Measurements from ENCODE around the gene CD226. TPM values are rescaled to one million over a fixed set of nuclear protein-coding genes. Genes with fewer than 3 reads are reported as not detected.
"Not testable (repeated sequence)": the region's sequence is repeated elsewhere in the genome, so short reads cannot be mapped to it uniquely, and the experiment has no call there.

CD226 gene
- total RNA-seq, 1 donor from 2014 or later = 1.0 TPM

GRCh38 chr18:69980982-69981804 is 33.5 kb upstream of the CD226 start:
- Histone ChIP-seq H3K27ac (ENCODE audit: low read depth, low read length) (no peak overlapping the region), H3K4me1 (ENCODE audit: control insufficient read depth in 3 of 3, insufficient read depth in 3 of 3, low read length in 3 of 3) (no peaks in the 10 kb centered on the region), H3K27me3 (ENCODE audit: control insufficient read depth in 3 of 3, insufficient read depth in 3 of 3, low read length in 3 of 3) (no peaks in the 10 kb centered on the region), H3K9ac (ENCODE audit: low read depth in 1 of 3, low read length in 3 of 3) (no peak overlapping the region), H3K9me3 (ENCODE audit: control insufficient read depth in 3 of 3, low read length in 3 of 3) (peaks cover 3 to 6% (median 4%) of the 10 kb centered on the region in 3 donors), H3K4me3 (ENCODE audit: low read length in 3 of 3) (no peak overlapping the region), H3K36me3 (ENCODE audit: control insufficient read depth in 3 of 3, insufficient read depth in 3 of 3, low read length in 3 of 3) (peaks cover 0 to 5% (median 2%) of the 10 kb centered on the region in 3 donors)

DNA sequence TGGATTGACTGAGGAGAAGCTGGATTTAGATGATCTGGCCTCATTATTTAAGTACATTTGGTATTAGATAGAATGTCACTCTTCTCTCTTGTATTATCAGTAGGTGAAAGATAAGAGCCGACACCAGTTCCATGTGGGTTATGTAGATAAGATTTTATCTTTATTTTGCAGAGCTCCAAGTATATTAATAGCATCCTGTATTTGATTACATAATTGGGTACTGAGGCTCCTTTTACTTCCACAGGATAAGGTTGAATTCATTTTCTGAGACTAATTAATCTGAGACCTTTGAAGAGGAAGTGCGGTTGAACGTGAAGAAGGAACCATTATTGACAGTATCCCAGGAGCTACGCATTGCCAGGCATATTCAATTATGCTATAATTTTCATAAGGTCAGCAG is 32.8 kb upstream of the CD226 start:
- peaks cover 3 to 6% (median 4%) of the 10 kb centered on the region in 3 donors for H3K9me3 ChIP-seq (ENCODE audit: control insufficient read depth in 3 of 3, low read length in 3 of 3)
- H3K4me1 ChIP-seq (ENCODE audit: control insufficient read depth in 3 of 3, insufficient read depth in 3 of 3, low read length in 3 of 3) = no peaks in the 10 kb centered on the region
- peaks cover 0 to 5% (median 2%) of the 10 kb centered on the region in 3 donors for H3K36me3 ChIP-seq (ENCODE audit: control insufficient read depth in 3 of 3, insufficient read depth in 3 of 3, low read length in 3 of 3)
- H3K9ac ChIP-seq (ENCODE audit: low read depth in 1 of 3, low read length in 3 of 3) = no peak overlapping the region
- H3K4me3 ChIP-seq (ENCODE audit: low read length in 3 of 3) = no peak overlapping the region
- H3K27ac ChIP-seq (ENCODE audit: low read depth, low read length) = no peak overlapping the region
- H3K27me3 ChIP-seq (ENCODE audit: control insufficient read depth in 3 of 3, insufficient read depth in 3 of 3, low read length in 3 of 3) = no peaks in the 10 kb centered on the region

GRCh38 chr18:69978732-69979715 is 31.4 kb upstream of the CD226 start:
- Histone ChIP-seq H3K9me3 (ENCODE audit: control insufficient read depth in 3 of 3, low read length in 3 of 3) (peaks cover 4 to 8% (median 6%) of the 10 kb centered on the region in 3 donors), H3K4me1 (ENCODE audit: control insufficient read depth in 3 of 3, insufficient read depth in 3 of 3, low read length in 3 of 3) (no peaks in the 10 kb centered on the region), H3K27me3 (ENCODE audit: control insufficient read depth in 3 of 3, insufficient read depth in 3 of 3, low read length in 3 of 3) (no peaks in the 10 kb centered on the region), H3K27ac (ENCODE audit: low read depth, low read length) (no peak overlapping the region), H3K36me3 (ENCODE audit: control insufficient read depth in 3 of 3, insufficient read depth in 3 of 3, low read length in 3 of 3) (peaks cover 0 to 5% (median 2%) of the 10 kb centered on the region in 3 donors), H3K9ac (ENCODE audit: low read depth in 1 of 3, low read length in 3 of 3) (no peak overlapping the region), H3K4me3 (ENCODE audit: low read length in 3 of 3) (no peak overlapping the region)

- H3K4me3 ChIP-seq (ENCODE audit: low read length in 3 of 3); H3K9ac ChIP-seq (ENCODE audit: low read depth in 1 of 3, low read length in 3 of 3); H3K4me1 ChIP-seq (ENCODE audit: control insufficient read depth in 3 of 3, insufficient read depth in 3 of 3, low read length in 3 of 3); H3K36me3 ChIP-seq (ENCODE audit: control insufficient read depth in 3 of 3, insufficient read depth in 3 of 3, low read length in 3 of 3); H3K27ac ChIP-seq (ENCODE audit: low read depth, low read length); H3K27me3 ChIP-seq (ENCODE audit: control insufficient read depth in 3 of 3, insufficient read depth in 3 of 3, low read length in 3 of 3): not testable (repeated sequence)
- H3K9me3 ChIP-seq (ENCODE audit: control insufficient read depth in 3 of 3, low read length in 3 of 3) = peaks cover 8 to 13% (median 9%) of the 10 kb centered on the region in 3 donors
Measured at GRCh38 chr18:69975294-69975693, 27.6 kb upstream of the CD226 start.

DNA sequence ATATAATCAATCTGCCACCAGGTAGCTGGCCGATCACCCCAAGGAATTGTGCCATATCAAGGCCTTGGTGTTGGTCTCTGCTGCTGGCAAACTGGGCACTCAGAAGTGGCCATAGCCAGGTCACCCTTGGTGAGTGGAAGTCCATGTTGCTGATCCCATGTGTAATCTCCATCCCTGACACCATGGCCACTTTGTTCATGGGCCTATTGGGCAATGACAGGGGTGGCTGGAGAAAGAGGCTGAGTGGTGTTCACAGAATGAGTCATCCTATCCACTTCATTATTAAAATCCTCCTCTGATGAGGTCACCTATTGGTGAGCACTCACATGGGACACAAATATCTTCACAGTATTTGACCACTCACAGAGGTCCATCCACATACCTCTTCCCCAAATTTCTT is 26.7 kb upstream of the CD226 start:
- H3K4me3 ChIP-seq (ENCODE audit: low read length in 3 of 3) = no peak overlapping the region
- H3K36me3 ChIP-seq (ENCODE audit: control insufficient read depth in 3 of 3, insufficient read depth in 3 of 3, low read length in 3 of 3) = peaks cover 0 to 5% (median 3%) of the 10 kb centered on the region in 3 donors
- H3K9me3 ChIP-seq (ENCODE audit: control insufficient read depth in 3 of 3, low read length in 3 of 3) = peaks cover 8 to 13% (median 9%) of the 10 kb centered on the region in 3 donors
- no peaks in the 10 kb centered on the region for H3K4me1 ChIP-seq (ENCODE audit: control insufficient read depth in 3 of 3, insufficient read depth in 3 of 3, low read length in 3 of 3)
- H3K27ac ChIP-seq (ENCODE audit: low read depth, low read length) = no peak overlapping the region
- H3K9ac ChIP-seq (ENCODE audit: low read depth in 1 of 3, low read length in 3 of 3) = no peak overlapping the region
- no peaks in the 10 kb centered on the region for H3K27me3 ChIP-seq (ENCODE audit: control insufficient read depth in 3 of 3, insufficient read depth in 3 of 3, low read length in 3 of 3)

DNA sequence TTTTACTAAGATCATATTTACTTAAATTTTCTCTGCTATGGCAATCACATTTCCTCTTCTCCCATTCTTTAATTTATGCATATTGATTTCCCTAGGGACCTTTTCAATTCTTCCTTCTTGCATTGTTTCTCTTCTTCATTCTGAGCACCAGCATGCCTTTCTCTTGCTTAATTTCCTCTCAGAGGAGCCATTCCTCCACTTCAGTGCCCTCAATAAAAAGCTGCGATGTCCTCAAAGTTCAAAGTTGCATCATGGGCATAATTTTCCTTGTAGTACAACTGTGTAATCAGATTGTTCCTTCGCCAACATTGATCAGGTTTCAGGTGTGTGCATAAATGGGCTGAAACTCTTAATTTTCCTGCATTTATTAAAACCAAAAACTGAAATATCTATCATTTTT is 21.8 kb upstream of the CD226 start:
- no peaks in the 10 kb centered on the region for H3K27me3 ChIP-seq (ENCODE audit: control insufficient read depth in 3 of 3, insufficient read depth in 3 of 3, low read length in 3 of 3)
- no peaks in the 10 kb centered on the region for H3K4me1 ChIP-seq (ENCODE audit: control insufficient read depth in 3 of 3, insufficient read depth in 3 of 3, low read length in 3 of 3)
- no peak overlapping the region for H3K4me3 ChIP-seq (ENCODE audit: low read length in 3 of 3)
- H3K9me3 ChIP-seq (ENCODE audit: control insufficient read depth in 3 of 3, low read length in 3 of 3) = peaks cover 2 to 8% (median 7%) of the 10 kb centered on the region in 3 donors
- H3K36me3 ChIP-seq (ENCODE audit: control insufficient read depth in 3 of 3, insufficient read depth in 3 of 3, low read length in 3 of 3) = peaks cover 0 to 2% (median 0%) of the 10 kb centered on the region in 3 donors
- no peak overlapping the region for H3K27ac ChIP-seq (ENCODE audit: low read depth, low read length)
- H3K9ac ChIP-seq (ENCODE audit: low read depth in 1 of 3, low read length in 3 of 3) = no peak overlapping the region

DNA sequence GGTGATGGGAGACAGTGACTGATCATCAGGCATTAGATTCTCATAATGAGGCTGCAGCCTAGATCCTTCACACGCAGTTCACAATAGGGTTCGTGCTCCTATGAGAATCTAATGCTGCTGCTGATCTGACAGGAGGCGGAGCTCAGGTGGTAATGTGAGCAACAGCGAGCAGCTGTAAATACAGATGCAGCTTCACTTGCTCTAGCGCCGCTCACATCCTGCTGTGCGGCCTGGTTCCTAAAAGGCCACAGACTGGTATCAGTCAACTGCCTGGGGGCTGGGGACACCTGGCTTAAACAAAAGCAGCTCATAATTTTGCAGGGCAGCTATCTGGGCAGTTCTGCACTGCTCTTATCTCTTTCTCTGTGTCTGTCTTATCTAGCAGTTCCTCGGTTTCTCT is 20.4 kb upstream of the CD226 start:
- Histone ChIP-seq H3K27me3 (ENCODE audit: control insufficient read depth in 3 of 3, insufficient read depth in 3 of 3, low read length in 3 of 3) (no peaks in the 10 kb centered on the region), H3K4me3 (ENCODE audit: low read length in 3 of 3) (no peak overlapping the region), H3K9me3 (ENCODE audit: control insufficient read depth in 3 of 3, low read length in 3 of 3) (peaks cover 2 to 8% (median 3%) of the 10 kb centered on the region in 3 donors), H3K9ac (ENCODE audit: low read depth in 1 of 3, low read length in 3 of 3) (no peak overlapping the region), H3K4me1 (ENCODE audit: control insufficient read depth in 3 of 3, insufficient read depth in 3 of 3, low read length in 3 of 3) (no peaks in the 10 kb centered on the region), H3K27ac (ENCODE audit: low read depth, low read length) (no peak overlapping the region), H3K36me3 (ENCODE audit: control insufficient read depth in 3 of 3, insufficient read depth in 3 of 3, low read length in 3 of 3) (no peaks in the 10 kb centered on the region)

- no peak overlapping the region for H3K27ac ChIP-seq (ENCODE audit: low read depth, low read length)
- H3K9ac ChIP-seq (ENCODE audit: low read depth in 1 of 3, low read length in 3 of 3) = no peak overlapping the region
- H3K9me3 ChIP-seq (ENCODE audit: control insufficient read depth in 3 of 3, low read length in 3 of 3) = no peaks in the 10 kb centered on the region
- no peak overlapping the region for H3K4me3 ChIP-seq (ENCODE audit: low read length in 3 of 3)
- no peaks in the 10 kb centered on the region for H3K4me1 ChIP-seq (ENCODE audit: control insufficient read depth in 3 of 3, insufficient read depth in 3 of 3, low read length in 3 of 3)
- peaks cover 0 to 4% (median 2%) of the 10 kb centered on the region in 3 donors for H3K36me3 ChIP-seq (ENCODE audit: control insufficient read depth in 3 of 3, insufficient read depth in 3 of 3, low read length in 3 of 3)
- no peaks in the 10 kb centered on the region for H3K27me3 ChIP-seq (ENCODE audit: control insufficient read depth in 3 of 3, insufficient read depth in 3 of 3, low read length in 3 of 3)
Measured at GRCh38 chr18:69963196-69963595, 15.5 kb upstream of the CD226 start.

DNA sequence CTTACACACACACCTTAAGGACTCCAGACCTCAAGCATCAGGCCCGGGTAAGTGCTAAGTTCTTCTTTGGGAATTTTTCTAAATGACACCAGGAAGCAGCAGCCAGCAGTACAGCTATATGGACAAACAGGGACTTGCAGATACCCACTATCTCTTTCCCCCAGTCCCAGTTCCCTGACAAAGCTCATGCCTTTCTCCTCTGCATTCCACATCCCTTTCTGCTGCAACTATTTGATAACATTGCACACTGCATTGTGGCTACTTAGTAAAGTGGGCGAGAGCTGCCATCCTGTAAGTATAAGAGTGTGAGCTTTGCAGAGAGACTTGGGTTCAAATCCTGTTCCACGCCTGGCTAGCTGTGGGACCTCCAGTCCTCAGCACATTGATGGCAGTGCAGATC is 14.0 kb upstream of the CD226 start:
- H3K4me1 ChIP-seq (ENCODE audit: control insufficient read depth in 3 of 3, insufficient read depth in 3 of 3, low read length in 3 of 3) = no peaks in the 10 kb centered on the region
- no peaks in the 10 kb centered on the region for H3K27me3 ChIP-seq (ENCODE audit: control insufficient read depth in 3 of 3, insufficient read depth in 3 of 3, low read length in 3 of 3)

More for the DNA sequence above, 14.0 kb upstream of the CD226 start:
- Histone ChIP-seq H3K9ac (ENCODE audit: low read depth in 1 of 3, low read length in 3 of 3) (no peak overlapping the region), H3K36me3 (ENCODE audit: control insufficient read depth in 3 of 3, insufficient read depth in 3 of 3, low read length in 3 of 3) (peaks cover 0 to 4% (median 2%) of the 10 kb centered on the region in 3 donors), H3K27ac (ENCODE audit: low read depth, low read length) (no peak overlapping the region), H3K4me3 (ENCODE audit: low read length in 3 of 3) (no peak overlapping the region), H3K9me3 (ENCODE audit: control insufficient read depth in 3 of 3, low read length in 3 of 3) (no peaks in the 10 kb centered on the region)
